GM12878 (cell line): ENCODE data around the gene NCS1. TPM values are rescaled to one million over a fixed set of nuclear protein-coding genes. Genes with fewer than 3 reads are reported as not detected.

Experiments used
- ATAC-seq: fragments of 200-7000 bp; cut with Tn5 transposase; 3 replicates; pipeline ENCODE4 v1.9.1; 2020; ENCODE audit warnings: mild to moderate bottlenecking, moderate library complexity
- BruUV-seq: library from RNA; stranded (reverse); fragments of 400-500 nt; replicated peaks from 2 replicates; lab custom pipeline; 2021; lab: Mats Ljungman, UMichigan
- CTCF ChIA-PET: fragments of 300-600 bp; sonication (Branson Sonifier 250); formaldehyde crosslinking; extraction: SDS; loops from one replicate; lab custom pipeline; 2021; ENCODE audit warnings: inconsistent platforms; lab: Yijun Ruan, JAX
- POLR2A ChIA-PET: fragments of 350-600 bp; formaldehyde crosslinking; extraction: SDS; loops from one replicate; lab custom pipeline; 2021; ENCODE audit warnings: inconsistent platforms; lab: Charles Lee
- RAD21 ChIA-PET: fragments of 300-600 bp; sonication (Branson Sonifier 250); formaldehyde crosslinking; loops from one replicate; lab custom pipeline; 2023; ENCODE audit warnings: antibody characterized with exemption; ENCODE audit not compliant: unreplicated experiment; lab: Charles Lee
- SMC1A ChIA-PET: fragments of 300-600 bp; sonication (Branson Sonifier 250); formaldehyde crosslinking; loops from one replicate; lab custom pipeline; 2023; ENCODE audit not compliant: unreplicated experiment, uncharacterized antibody; lab: Charles Lee
- DNase-seq: peaks from one replicate; pipeline ENCODE4 v3.0.0-alpha.2; 2011; ENCODE audit warnings: low read depth, low spot score
- FAIRE-seq: peaks from 3 replicates; lab custom pipeline; 2011; peaks lifted over from hg19 to GRCh38; lab: Jason Lieb, UNC
- H2AFZ ChIP-seq: 2 replicates; pipeline ENCODE4 v1.6.0; 2011; ENCODE audit warnings: low read depth, low read length, control low read depth; ENCODE audit not compliant: control insufficient read depth
- H3K27ac ChIP-seq: 2 replicates; pipeline ENCODE4 v1.5.1; 2011; ENCODE audit warnings: control low read depth; ENCODE audit not compliant: control insufficient read depth, insufficient read depth
- H3K27me3 ChIP-seq, 2 experiments: replicated peaks in 1 of 2; 2 replicates each; pipeline versions ENCODE4 v1.6.0 to v1.6.1; 2011; ENCODE audit warnings: low read length in 1 of 2; ENCODE audit not compliant: control insufficient read depth in 2 of 2, insufficient read depth in 2 of 2
- H3K36me3 ChIP-seq, 2 experiments: 2 replicates each; pipeline ENCODE4 v1.5.1; 2011; ENCODE audit warnings: low read length in 1 of 2; ENCODE audit not compliant: control insufficient read depth in 2 of 2, insufficient read depth in 2 of 2
- H3K4me1 ChIP-seq: 2 replicates; pipeline ENCODE4 v1.6.1; 2011; ENCODE audit warnings: mild to moderate bottlenecking, low read length, moderate library complexity, mixed read lengths; ENCODE audit not compliant: control insufficient read depth, insufficient read depth
- H3K4me2 ChIP-seq: 2 replicates; pipeline ENCODE4 v1.6.0; 2011; ENCODE audit warnings: control low read depth; ENCODE audit not compliant: control insufficient read depth, insufficient read depth
- H3K4me3 ChIP-seq: fragments of 200-600 bp; sonication (generic); 2 replicates; pipeline ENCODE4 v1.5.1; 2016
- H3K79me2 ChIP-seq: 2 replicates; pipeline ENCODE4 v1.6.0; 2011; ENCODE audit warnings: low read length; ENCODE audit not compliant: control insufficient read depth, insufficient read depth
- H3K9ac ChIP-seq: 2 replicates; pipeline ENCODE4 v1.8.0; 2011; ENCODE audit warnings: low read length, control low read depth, mixed read lengths; ENCODE audit not compliant: control insufficient read depth, insufficient read depth
- H3K9me3 ChIP-seq: replicated peaks from 3 replicates; pipeline ENCODE4 v1.5.1; 2011; ENCODE audit warnings: mild to moderate bottlenecking, low read length; ENCODE audit not compliant: control insufficient read depth, insufficient read depth
- H4K20me1 ChIP-seq: 2 replicates; pipeline ENCODE4 v1.6.0; 2011; ENCODE audit not compliant: control insufficient read depth, insufficient read depth
- CBX5 ChIP-seq: sonication (generic); IDR thresholded peaks from 2 replicates; pipeline ENCODE4 v1.6.1; 2016; ENCODE audit warnings: low read depth, moderate library complexity, mild to moderate bottlenecking, inconsistent platforms
- CHD2 ChIP-seq: IDR thresholded peaks from 2 replicates; pipeline ENCODE4 v1.6.1; 2011; ENCODE audit warnings: low read depth, low read length, improper control_type of control experiment, borderline replicate concordance
- EED ChIP-seq: sonication (generic); IDR thresholded peaks from 2 replicates; pipeline ENCODE4 v1.6.1; 2016; ENCODE audit warnings: antibody characterized with exemption, low read depth
- FOS ChIP-seq: IDR thresholded peaks from 3 replicates; pipeline ENCODE4 v1.6.1; 2011; ENCODE audit warnings: borderline replicate concordance; ENCODE audit not compliant: insufficient read length; ENCODE audit errors: extremely low read depth
- FOXM1 ChIP-seq: IDR thresholded peaks from 2 replicates; pipeline ENCODE4 v1.6.1; 2012; ENCODE audit warnings: low read depth, mild to moderate bottlenecking, inconsistent platforms, low read length, moderate library complexity
- HDGF ChIP-seq: fragments of 450-650 bp; IDR thresholded peaks from 2 replicates; pipeline ENCODE4 v1.6.1; 2016; ENCODE audit warnings: antibody characterized with exemption
- IRF5 ChIP-seq: fragments of 450-650 bp; IDR thresholded peaks from 2 replicates; pipeline ENCODE4 v1.6.1; 2017; ENCODE audit warnings: borderline replicate concordance
- MLLT1 ChIP-seq: fragments of 450-650 bp; IDR thresholded peaks from 2 replicates; pipeline ENCODE4 v1.6.1; 2016; ENCODE audit warnings: mild to moderate bottlenecking
- NFYA ChIP-seq: IDR thresholded peaks from 2 replicates; pipeline ENCODE4 v1.6.1; 2011; ENCODE audit warnings: low read depth, mild to moderate bottlenecking, low read length, improper control_type of control experiment, borderline replicate concordance
- NKRF ChIP-seq: fragments of 450-650 bp; conservative IDR thresholded peaks from 2 replicates; pipeline ENCODE4 v1.6.1; 2017; ENCODE audit warnings: mild to moderate bottlenecking, moderate library complexity
- PAX8 ChIP-seq: fragments of 450-650 bp; IDR thresholded peaks from 2 replicates; pipeline ENCODE4 v1.6.1; 2017; ENCODE audit warnings: mild to moderate bottlenecking, moderate library complexity
- POLR2AphosphoS2 ChIP-seq: IDR thresholded peaks from 2 replicates; pipeline ENCODE4 v1.6.1; 2011; ENCODE audit warnings: low read depth, mild to moderate bottlenecking, low read length, improper control_type of control experiment, moderate library complexity
- RCOR1 ChIP-seq: conservative IDR thresholded peaks from 2 replicates; pipeline ENCODE4 v1.6.1; 2012; ENCODE audit warnings: low read depth, low read length, improper control_type of control experiment
- RELA ChIP-seq: fragments of 450-650 bp; IDR thresholded peaks from 2 replicates; pipeline ENCODE4 v1.8.0; 2014; ENCODE audit warnings: borderline replicate concordance; ENCODE audit not compliant: partially characterized antibody
- RUNX3 ChIP-seq: IDR thresholded peaks from 2 replicates; pipeline ENCODE4 v1.6.1; 2012; ENCODE audit warnings: low read length, inconsistent platforms
- TBL1XR1 ChIP-seq: IDR thresholded peaks from 2 replicates; pipeline ENCODE4 v1.6.1; 2012; ENCODE audit warnings: low read depth, low read length, improper control_type of control experiment
- TCF3 ChIP-seq: IDR thresholded peaks from 2 replicates; pipeline ENCODE4 v1.6.1; 2012; ENCODE audit warnings: low read depth, mild to moderate bottlenecking, low read length, borderline replicate concordance; ENCODE audit not compliant: insufficient read depth
- ZNF217 ChIP-seq: fragments of 450-650 bp; IDR thresholded peaks from 2 replicates; pipeline ENCODE4 v1.6.1; 2017; ENCODE audit warnings: antibody characterized with exemption, mild to moderate bottlenecking
- ZNF274 ChIP-seq: IDR thresholded peaks from one replicate; pipeline ENCODE4 v1.8.0; 2011; ENCODE audit not compliant: insufficient read length, insufficient read depth
- ZNF384 ChIP-seq: IDR thresholded peaks from 2 replicates; pipeline ENCODE4 v1.6.1; 2012; ENCODE audit warnings: low read depth, mild to moderate bottlenecking, low read length, improper control_type of control experiment, borderline replicate concordance
- WGBS: methylation state at CpG from one replicate; pipeline ENCODE4 v1.1.6; 2016; ENCODE audit warnings: low lambda C conversion rate; ENCODE audit not compliant: insufficient replicate concordance, insufficient coverage; ENCODE audit errors: missing lambda C conversion rate; 5-methylcytosine and 5-hydroxymethylcytosine counted together
- in situ Hi-C: fragments of 300-500 bp; cut with MboI; formaldehyde crosslinking; loops from 9 replicates; pipeline ENCODE4 v1.14.3; 2018; ENCODE audit warnings: mixed read lengths
- intact Hi-C: fragments of 100-400 bp; cut with micrococcal nuclease; formaldehyde crosslinking; loops from one replicate; pipeline ENCODE4 v1.14.2; 2022; ENCODE audit not compliant: unreplicated experiment
- polyA plus RNA-seq, 11 experiments: library from polyadenylated mRNA; depleted of rRNA in 4 of 11; unstranded in 6 of 11; stranded (reverse) in 5 of 11; fragments of >200 nt; fragmentation: Nextera tagmentation in 4 of 11; fragmentation: Illumina TruSeq in 1 of 11; extraction: Ambion mirVana in 4 of 11; extraction: Trizol in 1 of 11; gene quantifications; 1 replicate in 1 of 11; 2 replicates in 10 of 11; pipeline versions ENCODE4 v1.2.1 to v1.2.3, GENCODE V29; 2011 to 2016; ENCODE audit warnings: inconsistent platforms in 2 of 11, missing spikeins in 2 of 11, low read depth in 1 of 11
- total RNA-seq, 4 experiments: library from RNA; depleted of rRNA in 3 of 4; stranded (reverse); fragments of >200 nt in 3 of 4; fragmentation: Illumina TruSeq in 1 of 4; extraction: Trizol in 1 of 4; gene quantifications; 2 replicates each; pipeline versions ENCODE4 v1.2.1 to v1.2.3, GENCODE V29; 2013 to 2021

The NCS1 gene
- total and polyA plus RNA-seq, 10 of the 15 experiments (the other 5 are each of a cell fraction or from before 2014, with no cell fraction given): 0.04 to 0.22 (median 0.06) TPM; not detected in 4

- ChIA-PET POLR2A (no interaction called here), RAD21 (no interaction called here), SMC1A (no interaction called here), CTCF (no interaction called here)
- Histone ChIP-seq H3K27ac (no peak overlapping the region), H2AFZ (no peak overlapping the region), H4K20me1 (no peaks in the 10 kb centered on the region), H3K27me3 (peaks cover 3% of the 10 kb centered on the region in 2 experiments; a peak in 2 of 4 replicates), H3K9ac (no peak overlapping the region), H3K4me3 (no peak overlapping the region), H3K36me3 (no peaks in the 10 kb centered on the region), H3K9me3 (no peaks in the 10 kb centered on the region), H3K4me1 (no peaks in the 10 kb centered on the region), H3K79me2 (no peaks in the 10 kb centered on the region), H3K4me2 (no peak overlapping the region)
- WGBS: 17% methylated on average over 6 of the region's 6 CpGs
- no TSS peak for BruUV-seq
- in situ Hi-C loops: no loop called here
- intact Hi-C loops: no loop called here
- TF ChIP-seq NKRF: no peak
- TF ChIP-seq ZNF217: no peak
- TF ChIP-seq RUNX3: no peak
- TF ChIP-seq TCF3: no peak
- no peak for TF ChIP-seq HDGF
- no peak for TF ChIP-seq RCOR1
- TF ChIP-seq POLR2AphosphoS2: no peak
- no peak for TF ChIP-seq FOS
- no peak for TF ChIP-seq IRF5
- no peak for TF ChIP-seq ZNF384
- no peak for TF ChIP-seq RELA
- TF ChIP-seq NFYA: no peak
- TF ChIP-seq EED: no peak
- no peak for TF ChIP-seq ZNF274
- TF ChIP-seq FOXM1: no peak
- TF ChIP-seq CBX5: no peak
- TF ChIP-seq MLLT1: no peak
- no peak for TF ChIP-seq PAX8
- no peak for TF ChIP-seq CHD2
- TF ChIP-seq TBL1XR1: no peak
- FAIRE-seq (no peak), DNase-seq (no peak), ATAC-seq (no peak)
Measured at GRCh38 chr9:130167927-130168326, 4.3 kb upstream of the NCS1 start.
